DND-41 (cell line): ENCODE measurements around the gene PDE6B.

Source experiments
- CTCF ChIP-seq: IDR thresholded peaks from 2 replicates; pipeline ENCODE4 v1.5.1; 2012; ENCODE audit warnings: borderline replicate concordance, low read length, moderate library complexity, mild to moderate bottlenecking; ENCODE audit not compliant: poor library complexity, severe bottlenecking; ENCODE audit errors: extremely low read depth
- EZH2 ChIP-seq: IDR thresholded peaks from 3 replicates; pipeline ENCODE4 v1.6.1; 2012; ENCODE audit warnings: borderline replicate concordance, low read depth, mild to moderate bottlenecking, moderate library complexity, low read length, inconsistent platforms; ENCODE audit not compliant: severe bottlenecking

- no peak for TF ChIP-seq CTCF
- TF ChIP-seq EZH2: no peak
Observed at GRCh38 chr4:656436-657337, 31.3 kb downstream of the PDE6B start.
